ENCODE results near the gene SIDT1. TPM values are rescaled to one million over a fixed set of nuclear protein-coding genes. Genes with fewer than 3 reads are reported as not detected.

Gene SIDT1
- total RNA-seq, 1 experiment from 2014 or later: 0.22 TPM

DNA sequence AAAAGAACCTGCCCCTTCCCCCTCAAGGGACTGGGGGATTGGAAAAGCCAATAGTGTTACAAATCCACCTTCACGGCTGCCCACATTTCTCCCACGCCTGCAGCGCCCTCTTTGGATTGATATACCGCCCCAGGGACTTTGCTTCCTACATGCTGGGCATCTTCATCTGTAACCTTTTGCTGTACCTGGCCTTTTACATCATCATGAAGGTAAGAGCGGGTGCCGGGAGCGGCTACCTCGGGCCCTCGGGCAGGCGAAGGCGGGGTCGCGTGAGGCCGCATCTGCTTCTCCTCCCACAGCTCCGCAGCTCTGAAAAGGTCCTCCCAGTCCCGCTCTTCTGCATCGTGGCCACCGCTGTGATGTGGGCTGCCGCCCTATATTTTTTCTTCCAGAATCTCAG lies 91.0 kb downstream of the SIDT1 start:
- Mint-ChIP-seq H3K27me3 (ENCODE audit: low read depth) (peaks cover 14% of the 10 kb centered on the region), H3K9me3 (no peaks in the 10 kb centered on the region), H3K4me3 (0 out of 2 replicates have a peak overlapping the region, but pooled peaks have one; percentile 1), H3K4me1 (no peaks in the 10 kb centered on the region), H3K36me3 (no peaks in the 10 kb centered on the region), H3K27ac (no peak overlapping the region)
- TF ChIP-seq PRRX2 (CRISPR knock-in tag; IDR thresholded peaks at IDR 0.05) (no peak), ZNF138 (CRISPR knock-in tag; conservative IDR thresholded peaks at IDR 0.05) (no peak), MAX (CRISPR knock-in tag; IDR thresholded peaks at IDR 0.05) (0 out of 2 replicates have a peak, but pooled peaks have one; percentile 18)
- ChIA-PET CTCF (no interaction called here), POLR2A (no interaction called here)
- peak; percentile 57 for DNase-seq (ENCODE audit: low spot score)
- ATAC-seq: peak; percentile 81

DNA sequence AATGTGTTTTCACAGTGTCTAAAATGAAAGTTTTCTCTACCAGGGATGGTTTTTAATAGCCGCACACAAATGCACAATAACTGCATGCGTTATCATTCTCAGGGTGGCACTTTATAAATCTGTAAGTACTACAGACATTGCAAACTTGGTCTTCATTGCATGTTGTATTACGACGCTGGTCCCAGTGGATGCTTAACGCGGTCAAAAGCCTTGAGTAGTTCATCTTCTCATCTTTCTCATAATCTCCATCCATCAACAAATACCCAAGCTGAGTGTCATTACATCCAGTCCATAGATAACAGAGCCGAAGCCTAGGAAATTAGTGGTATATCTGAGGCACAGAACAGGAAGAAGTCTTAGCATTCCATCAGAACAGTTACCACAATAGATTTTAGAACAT lies 91.5 kb downstream of the SIDT1 start:
- H3K4me3 Mint-ChIP-seq: 0 out of 2 replicates have a peak overlapping the region, but pooled peaks have one; percentile 1
- CTCF ChIA-PET: interaction anchor here (0.6 kb wide), 1 partner anchor 46 kb away, joined by 3 read pairs; no protein-coding TSS in a partner anchor

More for the DNA sequence above, 91.5 kb downstream of the SIDT1 start:
- ATAC-seq: no peak
- no peaks in the 10 kb centered on the region for H3K36me3 Mint-ChIP-seq
- POLR2A ChIA-PET: no interaction called here
- H3K27me3 Mint-ChIP-seq (ENCODE audit: low read depth): peaks cover 14% of the 10 kb centered on the region
- H3K27ac Mint-ChIP-seq: no peak overlapping the region
- no peak for DNase-seq (ENCODE audit: low spot score)
- no peaks in the 10 kb centered on the region for H3K9me3 Mint-ChIP-seq
- H3K4me1 Mint-ChIP-seq: no peaks in the 10 kb centered on the region
- no peak for TF ChIP-seq ZNF423 (CRISPR knock-in tag; IDR thresholded peaks at IDR 0.05)
- TF ChIP-seq, protein P1, sequence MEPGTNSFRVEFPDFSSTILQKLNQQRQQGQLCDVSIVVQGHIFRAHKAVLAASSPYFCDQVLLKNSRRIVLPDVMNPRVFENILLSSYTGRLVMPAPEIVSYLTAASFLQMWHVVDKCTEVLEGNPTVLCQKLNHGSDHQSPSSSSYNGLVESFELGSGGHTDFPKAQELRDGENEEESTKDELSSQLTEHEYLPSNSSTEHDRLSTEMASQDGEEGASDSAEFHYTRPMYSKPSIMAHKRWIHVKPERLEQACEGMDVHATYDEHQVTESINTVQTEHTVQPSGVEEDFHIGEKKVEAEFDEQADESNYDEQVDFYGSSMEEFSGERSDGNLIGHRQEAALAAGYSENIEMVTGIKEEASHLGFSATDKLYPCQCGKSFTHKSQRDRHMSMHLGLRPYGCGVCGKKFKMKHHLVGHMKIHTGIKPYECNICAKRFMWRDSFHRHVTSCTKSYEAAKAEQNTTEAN (CRISPR knock-in tag; IDR thresholded peaks at IDR 0.05): no peak
- TF ChIP-seq ZMAT4 (CRISPR knock-in tag; IDR thresholded peaks at IDR 0.05): no peak
- no peak for TF ChIP-seq RORB (CRISPR knock-in tag; IDR thresholded peaks at IDR 0.05)
- TF ChIP-seq PREB (CRISPR knock-in tag; IDR thresholded peaks at IDR 0.05; ENCODE audit: borderline replicate concordance): no peak
- no peak for TF ChIP-seq ETV6 (CRISPR knock-in tag; IDR thresholded peaks at IDR 0.05)
- no peak for TF ChIP-seq CREM (CRISPR knock-in tag; IDR thresholded peaks at IDR 0.05)
- TF ChIP-seq AFF4 (CRISPR knock-in tag; IDR thresholded peaks at IDR 0.05; ENCODE audit: borderline replicate concordance): no peak
- no peak for TF ChIP-seq PRRX2 (CRISPR knock-in tag; IDR thresholded peaks at IDR 0.05)
- no peak for TF ChIP-seq ZNF396 (CRISPR knock-in tag; IDR thresholded peaks at IDR 0.05; ENCODE audit: borderline replicate concordance)
- TF ChIP-seq ATF3 (CRISPR knock-in tag; conservative IDR thresholded peaks at IDR 0.05): no peak
- no peak for TF ChIP-seq IRF1 (CRISPR knock-in tag; IDR thresholded peaks at IDR 0.05)
- no peak for TF ChIP-seq GTF2I (CRISPR knock-in tag; conservative IDR thresholded peaks at IDR 0.05)
- TF ChIP-seq, protein P2, sequence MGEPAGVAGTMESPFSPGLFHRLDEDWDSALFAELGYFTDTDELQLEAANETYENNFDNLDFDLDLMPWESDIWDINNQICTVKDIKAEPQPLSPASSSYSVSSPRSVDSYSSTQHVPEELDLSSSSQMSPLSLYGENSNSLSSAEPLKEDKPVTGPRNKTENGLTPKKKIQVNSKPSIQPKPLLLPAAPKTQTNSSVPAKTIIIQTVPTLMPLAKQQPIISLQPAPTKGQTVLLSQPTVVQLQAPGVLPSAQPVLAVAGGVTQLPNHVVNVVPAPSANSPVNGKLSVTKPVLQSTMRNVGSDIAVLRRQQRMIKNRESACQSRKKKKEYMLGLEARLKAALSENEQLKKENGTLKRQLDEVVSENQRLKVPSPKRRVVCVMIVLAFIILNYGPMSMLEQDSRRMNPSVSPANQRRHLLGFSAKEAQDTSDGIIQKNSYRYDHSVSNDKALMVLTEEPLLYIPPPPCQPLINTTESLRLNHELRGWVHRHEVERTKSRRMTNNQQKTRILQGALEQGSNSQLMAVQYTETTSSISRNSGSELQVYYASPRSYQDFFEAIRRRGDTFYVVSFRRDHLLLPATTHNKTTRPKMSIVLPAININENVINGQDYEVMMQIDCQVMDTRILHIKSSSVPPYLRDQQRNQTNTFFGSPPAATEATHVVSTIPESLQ (CRISPR knock-in tag; IDR thresholded peaks at IDR 0.05): no peak
